ENCODE data around the gene CD247. TPM values are rescaled to one million over a fixed set of nuclear protein-coding genes. Genes with fewer than 3 reads are reported as not detected.
"Not testable (repeated sequence)": the region's sequence is repeated elsewhere in the genome, so short reads cannot be mapped to it uniquely, and the experiment has no call there.

The CD247 gene
- total RNA-seq, 2 donors from 2014 or later: 0.96 TPM; not detected in 1

- TF ChIP-seq CTCF (IDR thresholded peaks at IDR 0.05) (no peak), POLR2AphosphoS5 (IDR thresholded peaks at IDR 0.05) (no peak), POLR2A (IDR thresholded peaks at IDR 0.05) (no peak)
- Histone ChIP-seq H3K4me3 (no peak overlapping the region), H3K27me3 (replicated peaks; ENCODE audit: insufficient read depth) (no peaks in the 10 kb centered on the region), H3K27ac (no peak overlapping the region), H3K36me3 (no peaks in the 10 kb centered on the region), H3K9me3 (no peaks in the 10 kb centered on the region), H3K4me1 (replicated peaks) (peaks cover 7% of the 10 kb centered on the region)
- DNase-seq (ENCODE audit: low spot score): no peak
- intact Hi-C loops (cut with DNase I): no loop called here
- 74% methylated on average over 7 of the region's 7 CpGs for WGBS
Measured at GRCh38 chr1:167563579-167564246, 45.4 kb upstream of the CD247 start.

- Histone ChIP-seq H3K27me3 (replicated peaks; ENCODE audit: insufficient read depth) (no peaks in the 10 kb centered on the region), H3K27ac (no peak overlapping the region), H3K36me3 (no peaks in the 10 kb centered on the region), H3K4me3 (no peak overlapping the region), H3K9me3 (no peaks in the 10 kb centered on the region), H3K4me1 (replicated peaks) (peaks cover 7% of the 10 kb centered on the region)
- WGBS: 97% methylated on average over 1 of the region's 1 CpG
- intact Hi-C loops (cut with DNase I): no loop called here
- DNase-seq (ENCODE audit: low spot score): no peak
- no peak for TF ChIP-seq CTCF (IDR thresholded peaks at IDR 0.05)
- no peak for TF ChIP-seq POLR2A (IDR thresholded peaks at IDR 0.05)
- no peak for TF ChIP-seq POLR2AphosphoS5 (IDR thresholded peaks at IDR 0.05)
Measured at GRCh38 chr1:167562702-167563101, 44.4 kb upstream of the CD247 start.

DNA sequence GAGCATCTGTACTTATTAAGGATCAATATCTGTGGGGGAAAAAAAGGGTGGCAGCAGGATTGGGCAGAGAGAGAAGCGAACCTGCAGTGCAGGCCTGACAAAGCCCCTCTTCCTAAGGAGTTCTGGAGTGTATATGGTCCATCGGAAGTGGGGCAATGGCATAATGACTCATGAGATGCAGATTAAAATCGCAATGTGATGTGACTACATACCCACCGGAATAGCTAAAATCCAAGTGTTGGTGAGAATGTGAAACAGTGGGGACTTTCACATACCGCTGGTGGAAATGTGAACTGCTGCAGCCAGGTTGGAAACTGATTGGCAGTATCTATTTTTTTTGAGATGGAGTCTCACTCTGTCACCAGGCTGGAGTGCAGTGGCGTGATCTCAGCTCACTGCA lies 43.4 kb upstream of the CD247 start:
- Histone ChIP-seq H3K27ac (no peak overlapping the region), H3K4me1 (replicated peaks) (no peaks in the 10 kb centered on the region), H3K9me3 (no peaks in the 10 kb centered on the region), H3K27me3 (replicated peaks; ENCODE audit: insufficient read depth) (no peaks in the 10 kb centered on the region), H3K4me3 (no peak overlapping the region), H3K36me3 (no peaks in the 10 kb centered on the region)
- intact Hi-C loops (cut with DNase I): no loop called here
- DNase-seq (ENCODE audit: low spot score): no peak
- TF ChIP-seq POLR2A (IDR thresholded peaks at IDR 0.05) (no peak), POLR2AphosphoS5 (IDR thresholded peaks at IDR 0.05) (no peak), CTCF (IDR thresholded peaks at IDR 0.05) (no peak)
- whole genome bisulfite sequencing: 98% methylated on average over 6 of the region's 6 CpGs

- WGBS: 17% methylated on average over 5 of the region's 5 CpGs
- TF ChIP-seq CTCF (IDR thresholded peaks at IDR 0.05) (peak; percentile 78 to 88 (median 83)), POLR2AphosphoS5 (IDR thresholded peaks at IDR 0.05) (peak; percentile 63), POLR2A (IDR thresholded peaks at IDR 0.05) (no peak)
- no peaks in the 10 kb centered on the region for H3K36me3 ChIP-seq
- peak; percentile 75 for DNase-seq (ENCODE audit: low spot score)
- H3K27me3 ChIP-seq (replicated peaks; ENCODE audit: insufficient read depth): no peaks in the 10 kb centered on the region
- no peak overlapping the region for H3K4me3 ChIP-seq
- intact Hi-C loops (cut with DNase I): loop anchor here (10.0 kb wide), 1 partner anchor 249 kb away; no protein-coding TSS in a partner anchor
- no peaks in the 10 kb centered on the region for H3K9me3 ChIP-seq
- H3K27ac ChIP-seq: no peak overlapping the region
- H3K4me1 ChIP-seq (replicated peaks): no peaks in the 10 kb centered on the region
Measured at GRCh38 chr1:167555971-167556714, 37.8 kb upstream of the CD247 start.

GRCh38 chr1:167555072-167555471 lies 36.7 kb upstream of the CD247 start:
- DNase-seq (ENCODE audit: low spot score); H3K27ac ChIP-seq; H3K4me1 ChIP-seq (replicated peaks); H3K9me3 ChIP-seq; H3K36me3 ChIP-seq; H3K27me3 ChIP-seq (replicated peaks; ENCODE audit: insufficient read depth); H3K4me3 ChIP-seq: not testable (repeated sequence)
- WGBS: 100% methylated on average over 1 of the region's 1 CpG
- intact Hi-C loops (cut with DNase I): loop anchor here (10.0 kb wide), 1 partner anchor 250 kb away; no protein-coding TSS in a partner anchor

Measured in prostate gland (tissue), 2 donors.